Fibroblast of lung (primary cell): Measurements from ENCODE around the gene SLC6A5.

Experiments
- EZH2 ChIP-seq: IDR thresholded peaks from 2 replicates; pipeline ENCODE4 v1.5.1; 2012; ENCODE audit warnings: low read length, control low read depth, mild to moderate bottlenecking; ENCODE audit errors: missing control alignments
- TF ChIP-seq, protein P1 (sequence below), 2 donors: IDR thresholded peaks in 1 of 2; conservative IDR thresholded peaks in 1 of 2; 1 replicate in 1 of 2; 2 replicates in 1 of 2; pipeline ENCODE4 v1.5.1; 2011 to 2012; ENCODE audit warnings: low read length in 2 of 2, control low read depth in 1 of 2, inconsistent platforms in 1 of 2, low read depth in 1 of 2, mild to moderate bottlenecking in 1 of 2

DNA sequence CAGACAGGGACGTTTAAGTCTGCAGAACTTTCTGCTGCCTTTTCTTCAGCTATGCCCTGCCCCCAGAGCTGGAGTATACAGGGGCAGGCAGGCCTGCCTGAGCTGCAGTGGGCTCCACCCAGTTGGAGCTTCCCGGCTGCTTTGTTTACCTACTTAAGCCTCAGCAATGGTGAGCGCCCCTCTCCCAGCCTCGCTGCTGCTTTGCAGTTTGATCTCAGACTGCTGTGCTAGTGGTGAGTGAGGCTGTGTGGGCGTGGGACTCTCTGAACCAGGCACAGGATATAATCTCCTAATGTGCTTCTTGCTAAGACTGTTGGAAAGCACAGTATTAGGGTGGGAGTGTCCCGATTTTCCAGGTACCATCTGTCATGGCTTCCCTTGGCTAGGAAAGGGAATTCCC is 108.5 kb downstream of the SLC6A5 start:
- TF ChIP-seq, protein P1, sequence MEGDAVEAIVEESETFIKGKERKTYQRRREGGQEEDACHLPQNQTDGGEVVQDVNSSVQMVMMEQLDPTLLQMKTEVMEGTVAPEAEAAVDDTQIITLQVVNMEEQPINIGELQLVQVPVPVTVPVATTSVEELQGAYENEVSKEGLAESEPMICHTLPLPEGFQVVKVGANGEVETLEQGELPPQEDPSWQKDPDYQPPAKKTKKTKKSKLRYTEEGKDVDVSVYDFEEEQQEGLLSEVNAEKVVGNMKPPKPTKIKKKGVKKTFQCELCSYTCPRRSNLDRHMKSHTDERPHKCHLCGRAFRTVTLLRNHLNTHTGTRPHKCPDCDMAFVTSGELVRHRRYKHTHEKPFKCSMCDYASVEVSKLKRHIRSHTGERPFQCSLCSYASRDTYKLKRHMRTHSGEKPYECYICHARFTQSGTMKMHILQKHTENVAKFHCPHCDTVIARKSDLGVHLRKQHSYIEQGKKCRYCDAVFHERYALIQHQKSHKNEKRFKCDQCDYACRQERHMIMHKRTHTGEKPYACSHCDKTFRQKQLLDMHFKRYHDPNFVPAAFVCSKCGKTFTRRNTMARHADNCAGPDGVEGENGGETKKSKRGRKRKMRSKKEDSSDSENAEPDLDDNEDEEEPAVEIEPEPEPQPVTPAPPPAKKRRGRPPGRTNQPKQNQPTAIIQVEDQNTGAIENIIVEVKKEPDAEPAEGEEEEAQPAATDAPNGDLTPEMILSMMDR (conservative IDR thresholded peaks at IDR 0.05 in 1 of 2, IDR thresholded peaks at IDR 0.05 in 1 of 2; ENCODE audit: low read depth in 1 of 2, low read length in 2 of 2): no peak
- no peak for TF ChIP-seq EZH2
